HCT116 (cell line): ENCODE measurements around the gene LCN6. TPM values are rescaled to one million over a fixed set of nuclear protein-coding genes. Genes with fewer than 3 reads are reported as not detected.

Source experiments
- ATAC-seq: fragments of 200-7000 bp; cut with Tn5 transposase; 2 replicates; pipeline ENCODE4 v1.9.1; 2020; ENCODE audit warnings: mild to moderate bottlenecking, moderate library complexity
- BruUV-seq: library from RNA; stranded (reverse); fragments of 400-500 nt; replicated peaks from 2 replicates; lab custom pipeline; 2021; lab: Mats Ljungman, UMichigan
- CTCF ChIA-PET: fragments of 300-600 bp; sonication (Branson Sonifier 250); formaldehyde crosslinking; loops from one replicate; lab custom pipeline; 2021; ENCODE audit warnings: antibody characterized with exemption; lab: Charles Lee
- POLR2A ChIA-PET: fragments of 300-600, 350-600 bp; sonication (Branson Sonifier 250); formaldehyde crosslinking; loops from one replicate; lab custom pipeline; 2021; ENCODE audit warnings: antibody characterized with exemption; lab: Charles Lee
- RAD21 ChIA-PET, 2 experiments: fragments of 300-600 bp; sonication (Branson Sonifier 250); formaldehyde crosslinking; loops; one replicate each; lab custom pipeline; 2023; ENCODE audit warnings: low total read pairs in 2 of 2; ENCODE audit not compliant: uncharacterized antibody in 2 of 2, unreplicated experiment in 2 of 2, low non-redundant PET in 1 of 2; lab: Charles Lee
- DNase-seq: peaks from one replicate; pipeline ENCODE4 v3.0.0-alpha.2; 2010; ENCODE audit warnings: low read depth, low spot score
- H2AFZ ChIP-seq: fragments of 200-600 bp; shearing (Covaris generic), sonication (generic); 2 replicates; pipeline ENCODE4 v1.6.1; 2017; ENCODE audit warnings: low read depth, mixed run types, mixed read lengths, antibody characterized with exemption, low read length; ENCODE audit not compliant: poor library complexity, severe bottlenecking
- H3K27ac ChIP-seq: 2 replicates; pipeline ENCODE4 v1.5.1; 2012; ENCODE audit warnings: low read depth, low read length
- H3K27me3 ChIP-seq: fragments of 200-600 bp; sonication (generic); 2 replicates; pipeline ENCODE4 v1.6.1; 2016; ENCODE audit warnings: mixed run types, low read length, mixed read lengths; ENCODE audit not compliant: insufficient read depth
- H3K36me3 ChIP-seq, 2 experiments: fragments of 200-500 bp in 1 of 2; fragments of 200-600 bp in 1 of 2; sonication (Bioruptor generic) in 1 of 2; sonication (generic) in 1 of 2; 2 replicates each; pipeline versions ENCODE4 v1.5.1 to v1.6.1; 2014 to 2016; ENCODE audit warnings: low read length in 2 of 2, inconsistent platforms in 1 of 2, mixed read lengths in 1 of 2, mixed run types in 1 of 2; ENCODE audit not compliant: insufficient read depth in 2 of 2, control insufficient read depth in 1 of 2
- H3K4me1 ChIP-seq, 2 experiments: fragments of 200-600 bp in 1 of 2; sonication (generic) in 1 of 2; 2 replicates each; pipeline versions ENCODE4 v1.5.1 to v1.6.1; 2012 to 2017; ENCODE audit warnings: low read length in 2 of 2, inconsistent platforms in 1 of 2, mild to moderate bottlenecking in 1 of 2, mixed read lengths in 1 of 2, mixed run types in 1 of 2, moderate library complexity in 1 of 2; ENCODE audit not compliant: insufficient read depth in 2 of 2, control insufficient read depth in 1 of 2
- H3K4me2 ChIP-seq: fragments of 200-600 bp; sonication (generic); 2 replicates; pipeline ENCODE4 v1.6.1; 2017; ENCODE audit warnings: mixed run types, low read length, mixed read lengths
- H3K4me3 ChIP-seq, 2 experiments: fragments of 200-600 bp in 1 of 2; sonication (generic) in 1 of 2; replicated peaks in 1 of 2; 2 replicates each; pipeline ENCODE4 v1.5.1; 2011 to 2016; ENCODE audit warnings: low read length in 2 of 2, control low read depth in 1 of 2, low read depth in 1 of 2, mild to moderate bottlenecking in 1 of 2, mixed read lengths in 1 of 2, mixed run types in 1 of 2
- H3K79me2 ChIP-seq: fragments of 200-600 bp; sonication (generic); 2 replicates; pipeline ENCODE4 v1.6.1; 2017; ENCODE audit warnings: mild to moderate bottlenecking, mixed run types, low read length, moderate library complexity, mixed read lengths; ENCODE audit not compliant: insufficient read depth
- H3K9ac ChIP-seq: fragments of 200-600 bp; sonication (generic); 2 replicates; pipeline ENCODE4 v1.6.1; 2016; ENCODE audit warnings: low read length, mixed read lengths
- H3K9me2 ChIP-seq: fragments of 200-600 bp; sonication (generic), shearing (Covaris generic); 2 replicates; pipeline ENCODE4 v1.6.1; 2017; ENCODE audit warnings: mixed run types, mild to moderate bottlenecking, moderate library complexity; ENCODE audit not compliant: insufficient read depth
- H3K9me3 ChIP-seq, 2 experiments: fragments of 200-500 bp in 1 of 2; fragments of 200-600 bp in 1 of 2; sonication (Bioruptor generic) in 1 of 2; sonication (generic) in 1 of 2; 2 replicates each; pipeline ENCODE4 v1.6.1; 2014 to 2017; ENCODE audit warnings: low read length in 2 of 2, mixed read lengths in 2 of 2, inconsistent platforms in 1 of 2, low read depth in 1 of 2, mild to moderate bottlenecking in 1 of 2, mixed run types in 1 of 2, moderate library complexity in 1 of 2; ENCODE audit not compliant: control insufficient read depth in 1 of 2, insufficient read depth in 1 of 2
- H4K20me1 ChIP-seq: fragments of 200-600 bp; sonication (generic), shearing (Covaris generic); 2 replicates; pipeline ENCODE4 v1.6.1; 2017; ENCODE audit warnings: mixed run types, mild to moderate bottlenecking, moderate library complexity; ENCODE audit not compliant: insufficient read depth
- ATF3 ChIP-seq: IDR thresholded peaks from 2 replicates; pipeline ENCODE4 v1.6.1; 2012
- CBX3 ChIP-seq: IDR thresholded peaks from 2 replicates; pipeline ENCODE4 v1.6.1; 2012; ENCODE audit warnings: low read depth
- CEBPB ChIP-seq: IDR thresholded peaks from 2 replicates; pipeline ENCODE4 v1.6.1; 2012; ENCODE audit warnings: low read depth
- CTCF ChIP-seq, 3 experiments: fragments of 200-600 bp in 1 of 3; sonication (generic) in 1 of 3; IDR thresholded peaks in 2 of 3; conservative IDR thresholded peaks in 1 of 3; 2 replicates each; pipeline ENCODE4 v1.5.1; 2012 to 2017; ENCODE audit warnings: low read depth in 2 of 3, low read length in 2 of 3, antibody characterized with exemption in 1 of 3, borderline replicate concordance in 1 of 3, control low read depth in 1 of 3, mild to moderate bottlenecking in 1 of 3, mixed read lengths in 1 of 3, mixed run types in 1 of 3, moderate library complexity in 1 of 3; ENCODE audit not compliant: insufficient read depth in 1 of 3
- EGR1 ChIP-seq: IDR thresholded peaks from 2 replicates; pipeline ENCODE4 v1.6.1; 2012; ENCODE audit warnings: low read depth
- ELF1 ChIP-seq: IDR thresholded peaks from 2 replicates; pipeline ENCODE4 v1.6.1; 2012; ENCODE audit warnings: low read depth, borderline replicate concordance
- EZH2 ChIP-seq: fragments of 200-600 bp; sonication (generic); IDR thresholded peaks from 2 replicates; pipeline ENCODE4 v1.6.1; 2017; ENCODE audit warnings: antibody characterized with exemption, mixed run types
- EZH2phosphoT487 ChIP-seq: fragments of 200-600 bp; IDR thresholded peaks from 2 replicates; pipeline ENCODE4 v1.6.1; 2018; ENCODE audit warnings: antibody characterized with exemption, borderline replicate concordance
- FOSL1 ChIP-seq: IDR thresholded peaks from 2 replicates; pipeline ENCODE4 v1.6.1; 2012; ENCODE audit warnings: low read depth
- POLR2AphosphoS5 ChIP-seq: IDR thresholded peaks from 2 replicates; pipeline ENCODE4 v1.6.1; 2011; ENCODE audit warnings: mild to moderate bottlenecking, low read depth, low read length, moderate library complexity
- RAD21 ChIP-seq: IDR thresholded peaks from 2 replicates; pipeline ENCODE4 v1.6.1; 2012; ENCODE audit warnings: low read depth, mild to moderate bottlenecking
- REST ChIP-seq: IDR thresholded peaks from 2 replicates; pipeline ENCODE4 v1.6.1; 2012; ENCODE audit warnings: low read depth
- SIN3A ChIP-seq: IDR thresholded peaks from 2 replicates; pipeline ENCODE4 v1.6.1; 2012; ENCODE audit warnings: low read depth
- SP1 ChIP-seq: IDR thresholded peaks from 2 replicates; pipeline ENCODE4 v1.6.1; 2012; ENCODE audit warnings: low read depth
- SRF ChIP-seq: IDR thresholded peaks from 2 replicates; pipeline ENCODE4 v1.6.1; 2012; ENCODE audit warnings: low read depth
- TCF7L2 ChIP-seq: IDR thresholded peaks from 2 replicates; pipeline ENCODE4 v1.7.0; 2011; ENCODE audit warnings: borderline replicate concordance, inconsistent platforms; ENCODE audit not compliant: insufficient read depth, insufficient read length; ENCODE audit errors: extremely low read depth
- ZBTB33 ChIP-seq: IDR thresholded peaks from 2 replicates; pipeline ENCODE4 v1.6.1; 2011; ENCODE audit warnings: mild to moderate bottlenecking, low read length, moderate library complexity; ENCODE audit not compliant: insufficient replicate concordance; ENCODE audit errors: extremely low read depth
- ZFX ChIP-seq: fragments of 450-650 bp; IDR thresholded peaks from 2 replicates; pipeline ENCODE4 v1.6.1; 2017
- ZNF274 ChIP-seq: fragments of 200-500 bp; sonication (Bioruptor generic); IDR thresholded peaks from 2 replicates; pipeline ENCODE4 v1.6.1; 2014; ENCODE audit warnings: mild to moderate bottlenecking, low read depth, low read length, inconsistent platforms
- intact Hi-C: fragments of 100-400 bp; cut with micrococcal nuclease; formaldehyde crosslinking; loops from 2 replicates; pipeline ENCODE4 v1.10.0; 2022
- total RNA-seq: library from RNA; stranded (reverse); gene quantifications from one replicate; pipeline ENCODE4 v1.2.1, GENCODE V29; 2021; ENCODE audit not compliant: unreplicated experiment

The LCN6 gene
- total RNA-seq, 1 experiment from 2014 or later, result not detected

- Histone ChIP-seq H4K20me1 (no peaks in the 10 kb centered on the region), H3K27ac (no peak overlapping the region), H3K36me3 (no peaks in the 10 kb centered on the region), H3K9me3 (peaks cover 0 to 9% of the 10 kb centered on the region in 2 experiments; a peak in 2 of 4 replicates), H3K9me2 (no peaks in the 10 kb centered on the region), H2AFZ (no peak overlapping the region), H3K27me3 (no peaks in the 10 kb centered on the region)
- BruUV-seq, result no TSS peak
- no peak for TF ChIP-seq CTCF (IDR thresholded peaks at IDR 0.05 in 2 of 3, conservative IDR thresholded peaks at IDR 0.05 in 1 of 3; ENCODE audit: borderline replicate concordance in 1 of 3, insufficient read depth in 1 of 3, low read depth in 2 of 3, low read length in 2 of 3)
- TF ChIP-seq CBX3, result no peak
- TF ChIP-seq FOSL1, result no peak
- no peak for TF ChIP-seq REST
- no peak for TF ChIP-seq CEBPB
- no peak for TF ChIP-seq TCF7L2
- no peak for TF ChIP-seq ZFX
- TF ChIP-seq SP1, result no peak
- no peak for TF ChIP-seq ELF1
- TF ChIP-seq SIN3A, result no peak
- no peak for TF ChIP-seq ZBTB33
- TF ChIP-seq EZH2, result no peak
- no peak for TF ChIP-seq EZH2phosphoT487
- TF ChIP-seq EGR1, result no peak
- no peak for TF ChIP-seq ZNF274
- no peak for TF ChIP-seq RAD21
- no peak for TF ChIP-seq ATF3
- TF ChIP-seq POLR2AphosphoS5, result no peak
- TF ChIP-seq SRF, result no peak
- TF ChIP-seq, all 23 proteins: peak for 0
- Histone ChIP-seq H3K79me2 (no peaks in the 10 kb centered on the region), H3K9ac (no peak overlapping the region), H3K4me2 (no peak overlapping the region), H3K4me1 (peaks cover 10 to 18% of the 10 kb centered on the region in 2 experiments; a peak in 3 of 4 replicates), H3K4me3 (no peak overlapping the region)
- intact Hi-C loops, result loop anchor here (1.0 kb wide), 1 partner anchor 27 kb away; no protein-coding TSS in a partner anchor
- ATAC-seq (no peak), DNase-seq (no peak)
- CTCF ChIA-PET, result interaction anchor here (0.7 to 1.1 kb wide), 5 partner anchors 8 to 269 kb away, joined by 3 to 4 read pairs (median 3); no protein-coding TSS in a partner anchor
- POLR2A ChIA-PET, result interaction anchor here (1.4 kb wide), 1 partner anchor 31 kb away, joined by 7 read pairs; no protein-coding TSS in a partner anchor
- RAD21 ChIA-PET, result interaction anchor here in 1 of 2 experiments (0.8 to 1.1 kb wide), 2 partner anchors 64 to 277 kb away, joined by 3 to 4 read pairs; no protein-coding TSS in a partner anchor
Observed at GRCh38 chr9:136757751-136758140, 9.4 kb upstream of the LCN6 start.
